GM19035 (cell line): Measurements from ENCODE around the gene TMEM141.
"Not testable (repeated sequence)": the region's sequence is repeated elsewhere in the genome, so short reads cannot be mapped to it uniquely, and the experiment has no call there.

Source experiments
- ATAC-seq: cut with Tn5 transposase; IDR thresholded peaks from one replicate; pipeline ENCODE4 v1.9.1; 2021; ENCODE audit not compliant: unreplicated experiment

TMEM141 gene

DNA sequence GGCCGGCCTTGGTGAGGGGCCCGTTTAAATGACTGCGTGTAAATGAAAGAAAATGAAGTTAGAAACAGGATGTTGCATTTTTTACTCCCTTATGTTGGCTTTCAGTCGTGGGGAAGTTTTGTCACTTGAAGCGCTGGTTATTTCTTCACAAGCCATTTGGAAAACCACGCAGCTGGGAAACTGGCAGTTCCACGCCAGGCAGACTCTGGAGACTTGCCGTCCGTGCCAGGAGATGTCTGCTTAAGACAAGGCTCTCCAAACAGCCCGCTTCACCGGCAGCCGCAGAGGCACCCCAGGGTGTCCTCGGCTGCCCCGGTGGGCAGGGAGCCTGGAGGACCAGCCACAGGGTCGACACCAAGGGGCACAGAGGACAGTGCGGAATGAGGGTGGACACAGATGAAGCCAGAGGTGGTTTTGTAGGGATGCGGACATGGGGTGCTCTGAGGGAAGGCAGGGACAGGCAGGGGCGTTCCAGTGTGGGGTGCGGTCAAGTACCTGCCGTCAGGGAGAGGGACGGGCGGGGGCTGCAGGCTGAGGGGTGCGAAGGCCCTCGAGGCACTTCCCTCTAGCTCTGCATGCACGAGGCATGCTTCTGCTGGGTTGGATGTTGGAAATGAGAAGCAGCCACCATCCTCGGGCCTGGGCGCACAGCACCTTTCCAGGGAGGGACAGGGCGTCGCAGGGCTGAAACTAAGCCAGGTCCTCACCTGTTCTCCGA, 40.0 kb downstream of the TMEM141 start:
- no peak for ATAC-seq

- ATAC-seq: no peak
Measured at GRCh38 chr9:136831720-136832104, 40.6 kb downstream of the TMEM141 start.

GRCh38 chr9:136832581-136832980, 41.4 kb downstream of the TMEM141 start:
- ATAC-seq: no peak

GRCh38 chr9:136833381-136834048, 42.4 kb downstream of the TMEM141 start:
- not testable (repeated sequence) for ATAC-seq

DNA sequence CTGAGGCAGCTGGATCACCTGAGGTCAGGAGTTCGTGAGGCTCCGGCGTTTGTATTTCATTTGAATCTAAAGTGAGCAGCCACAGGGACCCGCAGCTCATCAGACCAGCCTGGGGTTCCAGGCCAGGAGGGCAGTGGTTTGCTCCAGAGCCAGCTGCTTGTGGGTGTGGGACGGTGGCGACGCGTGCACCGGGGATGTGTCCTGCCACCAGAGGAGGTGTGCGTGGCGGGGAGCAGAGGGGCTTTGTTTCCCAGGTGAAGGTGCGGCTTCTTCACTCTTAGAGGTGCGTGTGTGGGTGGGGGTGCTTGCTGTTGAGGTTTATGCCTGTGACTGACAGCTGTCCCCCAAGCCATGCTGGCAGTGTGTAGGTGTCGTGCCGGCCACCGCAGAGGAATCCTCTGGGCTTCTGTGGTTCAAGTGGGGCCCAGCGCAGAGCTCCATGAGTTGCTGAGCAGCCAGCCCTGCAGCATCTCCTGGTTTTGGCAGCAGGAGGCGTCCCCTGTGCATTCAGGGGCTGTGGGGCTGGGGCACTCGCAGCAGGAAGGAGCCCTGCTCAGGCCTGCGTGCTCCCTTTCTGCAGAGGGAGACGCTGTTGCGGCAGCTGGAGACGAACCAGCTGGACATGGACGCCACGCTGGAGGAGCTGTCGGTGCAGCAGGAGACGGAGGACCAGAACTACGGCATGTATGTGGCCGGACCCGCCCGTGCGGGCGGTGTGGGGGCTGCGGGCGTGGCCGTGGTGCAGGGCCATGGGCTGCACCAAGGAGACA, 44.2 kb downstream of the TMEM141 start:
- no peak for ATAC-seq

DNA sequence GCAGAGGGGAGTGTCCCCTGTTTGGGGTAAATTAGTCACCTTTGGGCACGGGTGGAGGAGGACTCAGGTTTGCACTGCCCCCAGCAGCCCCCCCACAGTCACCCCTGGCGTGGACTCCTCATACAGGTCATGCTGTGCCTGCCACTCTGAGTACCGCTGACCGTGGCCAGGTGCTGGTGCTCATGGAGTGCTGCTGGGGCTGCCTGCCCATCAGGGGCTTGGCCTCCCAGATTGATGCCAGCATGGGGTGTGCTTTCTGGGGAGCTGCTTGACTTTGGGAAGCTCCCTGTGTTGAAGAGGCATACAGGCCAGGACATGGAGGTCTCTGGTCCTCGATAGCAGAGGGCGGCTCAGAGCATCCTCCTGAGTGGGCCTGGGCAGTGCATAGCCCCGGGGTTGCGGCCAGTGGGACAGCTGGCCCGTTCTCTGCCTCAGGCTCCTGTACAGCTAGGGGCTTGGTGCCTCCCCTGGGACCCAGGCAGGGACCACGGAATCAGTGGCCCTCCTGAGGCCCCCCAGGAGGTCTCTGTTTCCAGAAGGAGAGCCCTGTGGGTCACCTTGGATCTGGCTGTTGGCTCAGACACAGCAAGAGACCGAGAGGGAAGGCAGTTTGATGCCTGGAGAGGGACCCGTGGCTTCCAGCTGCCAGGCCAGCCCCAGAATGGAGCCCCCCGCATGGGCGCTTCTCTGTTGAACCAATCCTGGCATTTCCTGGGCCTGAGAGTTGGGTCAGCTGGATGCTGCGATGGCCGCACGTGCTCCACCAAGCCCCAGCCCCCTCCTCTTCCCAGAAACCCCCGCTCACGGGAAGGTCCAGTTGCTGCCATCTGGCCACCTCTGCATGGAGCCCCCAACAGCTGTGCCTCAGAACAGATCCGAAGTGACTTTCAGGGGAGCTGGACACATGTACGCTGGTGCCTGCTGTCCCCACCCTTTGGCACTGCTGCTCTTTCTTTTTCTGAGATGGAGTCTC, 45.1 kb downstream of the TMEM141 start:
- no peak for ATAC-seq

DNA sequence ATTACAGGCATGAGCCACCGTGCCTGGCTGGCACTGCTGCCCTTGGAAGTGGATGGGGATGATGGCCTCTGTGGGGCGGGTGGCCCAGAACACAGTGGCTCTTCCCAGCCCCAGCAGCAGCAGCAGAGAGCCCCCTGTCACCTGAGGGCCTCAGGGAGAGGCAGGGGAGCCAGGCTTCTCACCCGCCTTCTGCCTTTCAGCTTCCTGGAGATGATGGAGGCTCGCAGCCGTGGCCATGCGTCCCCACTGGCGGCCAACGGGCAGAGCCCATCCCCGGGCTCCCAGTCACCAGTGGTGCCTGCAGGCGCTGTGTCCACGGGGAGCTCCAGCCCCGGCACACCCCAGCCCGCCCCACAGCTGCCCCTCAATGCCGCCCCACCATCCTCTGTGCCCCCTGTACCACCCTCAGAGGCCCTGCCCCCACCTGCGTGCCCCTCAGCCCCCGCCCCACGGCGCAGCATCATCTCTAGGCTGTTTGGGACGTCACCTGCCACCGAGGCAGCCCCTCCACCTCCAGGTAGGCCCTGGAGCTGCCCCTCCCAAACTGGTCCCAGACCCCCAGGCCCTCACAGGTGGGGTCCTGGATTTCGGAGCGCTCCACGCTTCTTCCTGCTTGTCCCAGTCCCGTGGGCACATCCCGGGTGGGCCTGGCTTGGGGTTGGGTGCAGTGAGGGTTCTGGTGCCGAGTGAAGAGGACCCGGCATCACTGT, 46.2 kb downstream of the TMEM141 start:
- ATAC-seq: no peak

- not testable (repeated sequence) for ATAC-seq
Measured at GRCh38 chr9:136837856-136838277, 46.7 kb downstream of the TMEM141 start.

DNA sequence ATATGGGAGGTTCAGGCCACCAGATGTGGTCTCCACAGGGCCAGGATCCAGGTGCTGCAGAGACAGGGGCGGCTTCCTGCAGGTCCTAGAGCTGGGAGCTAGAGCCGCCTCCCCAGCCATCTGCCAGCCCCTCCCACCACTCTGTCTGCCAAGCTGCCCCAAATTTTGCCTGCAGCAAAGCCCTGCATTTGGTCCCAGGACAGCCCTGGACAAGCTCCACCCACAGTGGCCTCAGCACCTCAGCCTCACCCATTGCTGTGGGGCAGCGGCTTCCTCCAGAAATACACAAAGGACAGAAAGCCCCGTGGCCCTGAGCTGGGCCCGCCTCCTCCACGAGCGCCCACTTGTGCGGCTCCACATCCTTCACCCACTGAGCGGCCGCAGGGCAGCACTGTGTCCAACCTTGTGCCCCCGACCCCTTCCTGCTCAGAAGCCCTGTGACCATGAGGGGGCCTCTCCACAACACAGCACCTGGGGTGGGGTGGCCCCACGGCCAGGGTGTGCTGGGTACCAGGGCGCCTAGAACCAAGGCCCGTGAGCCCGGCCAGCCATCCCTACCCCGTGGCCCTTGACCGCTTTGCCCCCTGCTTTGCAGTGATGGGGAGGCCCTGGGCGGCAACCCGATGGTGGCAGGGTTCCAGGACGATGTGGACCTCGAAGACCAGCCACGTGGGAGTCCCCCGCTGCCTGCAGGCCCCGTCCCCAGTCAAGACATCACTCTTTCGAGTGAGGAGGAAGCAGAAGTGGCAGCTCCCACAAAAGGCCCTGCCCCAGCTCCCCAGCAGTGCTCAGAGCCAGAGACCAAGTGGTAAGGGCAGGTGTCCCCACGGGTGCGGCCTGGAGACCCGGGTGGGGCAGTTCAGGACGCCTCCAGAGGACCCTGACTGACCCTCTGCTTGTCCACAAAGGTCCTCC, 47.4 kb downstream of the TMEM141 start:
- no peak for ATAC-seq

DNA sequence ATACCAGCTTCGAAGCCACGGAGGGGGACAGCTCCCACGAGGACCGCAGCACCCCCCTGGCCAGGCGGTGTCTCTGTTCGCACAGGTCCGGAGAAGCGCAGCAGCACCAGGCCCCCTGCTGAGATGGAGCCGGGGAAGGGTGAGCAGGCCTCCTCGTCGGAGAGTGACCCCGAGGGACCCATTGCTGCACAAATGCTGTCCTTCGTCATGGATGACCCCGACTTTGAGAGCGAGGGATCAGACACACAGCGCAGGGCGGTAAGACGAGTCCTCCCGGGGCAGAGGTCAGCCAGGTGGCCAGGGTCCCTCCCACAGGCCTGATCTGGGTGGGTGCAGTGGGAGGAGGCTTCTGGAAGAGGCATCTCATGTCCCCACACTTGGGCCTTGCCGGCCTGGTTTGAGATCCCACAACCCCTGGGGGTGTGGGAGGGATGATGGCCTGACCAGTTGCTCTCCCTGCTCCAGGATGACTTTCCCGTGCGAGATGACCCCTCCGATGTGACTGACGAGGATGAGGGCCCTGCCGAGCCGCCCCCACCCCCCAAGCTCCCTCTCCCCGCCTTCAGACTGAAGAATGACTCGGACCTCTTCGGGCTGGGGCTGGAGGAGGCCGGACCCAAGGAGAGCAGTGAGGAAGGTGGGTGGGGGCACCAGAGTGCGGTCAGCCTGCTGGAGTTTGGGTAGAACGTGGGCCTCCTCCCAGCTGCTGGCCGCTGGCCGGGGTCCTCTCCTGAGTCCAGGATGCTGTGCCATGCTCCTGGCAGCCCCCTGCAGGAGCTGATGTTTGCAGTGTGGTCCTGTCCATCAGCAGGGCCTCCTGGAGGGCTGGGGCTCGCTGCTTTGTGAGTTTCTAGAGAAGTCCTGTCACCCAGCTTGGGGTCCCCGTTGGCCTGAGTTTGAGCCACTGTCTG, 48.3 kb downstream of the TMEM141 start:
- no peak for ATAC-seq

DNA sequence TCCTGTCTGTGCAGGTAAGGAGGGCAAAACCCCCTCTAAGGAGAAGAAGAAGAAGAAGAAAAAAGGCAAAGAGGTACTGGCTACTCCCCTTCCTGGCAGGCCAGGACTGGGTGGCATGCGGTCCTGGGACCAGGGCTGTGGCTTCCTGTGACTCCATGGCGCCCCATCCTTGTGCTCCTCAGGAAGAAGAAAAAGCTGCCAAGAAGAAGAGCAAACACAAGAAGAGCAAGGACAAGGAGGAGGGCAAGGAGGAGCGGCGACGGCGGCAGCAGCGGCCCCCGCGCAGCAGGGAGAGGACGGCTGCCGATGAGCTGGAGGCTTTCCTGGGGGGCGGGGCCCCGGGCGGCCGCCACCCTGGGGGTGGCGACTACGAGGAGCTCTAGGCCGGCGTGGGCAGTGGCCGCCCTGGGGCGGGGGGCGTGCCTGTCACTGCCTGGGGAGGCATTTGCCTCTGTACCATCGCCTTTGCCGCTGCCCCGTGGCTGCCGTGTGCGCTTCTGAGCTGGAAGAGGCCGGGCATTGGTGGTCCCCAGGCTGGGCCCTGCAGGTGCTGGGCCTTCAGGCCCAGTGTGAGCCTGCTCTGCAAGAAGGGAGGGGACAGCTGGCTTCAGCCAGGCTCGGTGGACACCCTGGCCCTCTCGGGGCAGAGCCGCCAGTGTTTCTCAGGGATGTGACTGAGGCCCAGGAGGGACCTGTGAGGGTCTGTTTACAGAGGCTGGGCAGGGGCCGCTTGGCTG, 49.2 kb downstream of the TMEM141 start:
- no peak for ATAC-seq

DNA sequence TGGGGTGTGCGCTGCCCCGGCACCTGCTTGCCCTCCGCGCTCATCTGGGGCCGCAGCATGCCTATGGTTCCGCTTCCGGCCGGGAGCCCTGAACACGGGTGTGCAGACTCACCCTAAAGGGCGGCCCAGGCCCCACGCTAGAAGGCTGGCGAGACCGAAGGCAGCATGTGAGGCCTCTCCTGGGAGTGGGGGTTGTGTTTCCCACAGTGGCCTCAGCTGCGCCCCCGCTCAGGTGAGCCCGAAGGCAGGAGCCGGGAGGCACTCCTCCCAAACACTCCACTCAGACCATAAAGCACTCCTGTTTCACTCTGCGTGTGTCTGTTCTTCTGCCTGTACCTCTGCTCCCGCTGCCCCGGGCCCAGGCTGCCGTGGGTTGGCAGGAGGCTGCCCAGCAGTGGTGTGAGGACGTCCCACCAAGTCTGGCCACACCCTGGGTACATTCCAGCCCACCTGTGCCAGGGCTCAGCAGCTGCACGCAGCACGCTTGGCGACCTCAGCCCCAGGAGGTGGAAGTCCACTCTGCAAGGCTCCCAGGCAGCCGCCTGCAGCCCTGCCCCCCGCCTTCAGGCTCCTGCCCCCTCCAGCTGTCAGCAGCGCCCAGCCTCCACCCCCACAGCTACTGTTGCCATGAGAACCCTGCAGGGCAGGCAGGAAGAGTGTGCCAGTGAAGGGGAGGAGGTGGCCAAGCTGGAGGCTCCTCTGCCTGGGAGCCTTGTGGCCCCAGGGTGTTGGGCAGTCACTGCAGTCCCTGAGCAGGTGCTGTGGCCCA, 49.9 kb downstream of the TMEM141 start:
- no peak for ATAC-seq

GRCh38 chr9:136841646-136842379, 50.7 kb downstream of the TMEM141 start:
- ATAC-seq: not testable (repeated sequence)

GRCh38 chr9:136842380-136842948, 51.3 kb downstream of the TMEM141 start, which contains the start of gene AJM1:
Gene AJM1, plus strand, starts transcription at chr9:136842478. Its CDS starts 1,937 bp downstream, at chr9:136844415.
- ATAC-seq: peak; percentile 76
